HG02588 (cell line): ENCODE measurements around the gene SETX.

Source experiments
- ATAC-seq: cut with Tn5 transposase; IDR thresholded peaks from one replicate; pipeline ENCODE4 v1.9.1; 2021; ENCODE audit warnings: mild to moderate bottlenecking, moderate library complexity; ENCODE audit not compliant: unreplicated experiment

Gene SETX

GRCh38 chr9:132356324-132356924, 1.6 kb upstream of the SETX start:
- no peak for ATAC-seq

GRCh38 chr9:132351404-132352045, 3.3 kb downstream of the SETX start:
- no peak for ATAC-seq

GRCh38 chr9:132350861-132351315, 3.9 kb downstream of the SETX start:
- ATAC-seq: no peak

- no peak for ATAC-seq
These were observed 6.1 kb downstream of the SETX start for GRCh38 chr9:132348676-132349075.

GRCh38 chr9:132346177-132346576, 8.6 kb downstream of the SETX start:
- no peak for ATAC-seq

- ATAC-seq: no peak
These were observed 13.5 kb downstream of the SETX start for GRCh38 chr9:132341177-132341840.

- ATAC-seq: no peak
These were observed 20.4 kb downstream of the SETX start for GRCh38 chr9:132334364-132334763.

- no peak for ATAC-seq
These were observed 21.2 kb downstream of the SETX start for GRCh38 chr9:132333556-132333955.

- ATAC-seq: no peak
These were observed 26.2 kb downstream of the SETX start for GRCh38 chr9:132328580-132328979.

- no peak for ATAC-seq
These were observed 27.2 kb downstream of the SETX start for GRCh38 chr9:132327537-132327936.

GRCh38 chr9:132324425-132324824, 30.4 kb downstream of the SETX start:
- no peak for ATAC-seq

- no peak for ATAC-seq
These were observed 35.2 kb downstream of the SETX start for GRCh38 chr9:132319421-132320110.

- no peak for ATAC-seq
These were observed 41.9 kb downstream of the SETX start for GRCh38 chr9:132312873-132313272.

- ATAC-seq: no peak
These were observed 42.4 kb downstream of the SETX start for GRCh38 chr9:132312426-132312825.

GRCh38 chr9:132311978-132312377, 42.8 kb downstream of the SETX start:
- ATAC-seq: no peak

GRCh38 chr9:132309056-132309455, 45.7 kb downstream of the SETX start:
- ATAC-seq: no peak

GRCh38 chr9:132301521-132301920, 53.3 kb downstream of the SETX start:
- ATAC-seq: no peak

- no peak for ATAC-seq
These were observed 55.6 kb downstream of the SETX start for GRCh38 chr9:132299221-132299620.

GRCh38 chr9:132295181-132295580, 59.6 kb downstream of the SETX start:
- ATAC-seq: no peak

GRCh38 chr9:132293145-132293721, 61.6 kb downstream of the SETX start:
- ATAC-seq: no peak

GRCh38 chr9:132288966-132289365, 65.8 kb downstream of the SETX start:
- no peak for ATAC-seq
